NCI-H146 treated with DMSO at 0.1 percent for 48 hours (cell line): ENCODE results near the gene SNAP47.
"Not testable (repeated sequence)": the region's sequence is repeated elsewhere in the genome, so short reads cannot be mapped to it uniquely, and the experiment has no call there.

Experiments
- DNase-seq: peaks from one replicate; lab custom pipeline; 2025; ENCODE audit not compliant: unreplicated experiment; lab: John Stamatoyannopoulos, UW

SNAP47 gene

GRCh38 chr1:227734856-227735538 is at the start of gene SNAP47, which contains the start of gene JMJD4:
Gene SNAP47 (plus strand): TSS chr1:227735435. CDS start chr1:227747737, 12,302 bp downstream.
Gene JMJD4 (minus strand): TSS chr1:227735302. CDS start chr1:227735273, 29 bp downstream.
- peak; percentile 82 for DNase-seq

- DNase-seq, result no peak
Measured at GRCh38 chr1:227685807-227686206, 49.4 kb upstream of the SNAP47 start.

GRCh38 chr1:227697321-227697864 is 37.8 kb upstream of the SNAP47 start:
- DNase-seq, result no peak

- DNase-seq, result not testable (repeated sequence)
Measured at GRCh38 chr1:227701631-227702030, 33.6 kb upstream of the SNAP47 start.

- DNase-seq, result no peak
Measured at GRCh38 chr1:227707846-227708245, 27.4 kb upstream of the SNAP47 start.

- no peak for DNase-seq
Measured at GRCh38 chr1:227709451-227709850, 25.8 kb upstream of the SNAP47 start.

GRCh38 chr1:227710474-227710873 is 24.8 kb upstream of the SNAP47 start:
- DNase-seq, result not testable (repeated sequence)

- DNase-seq, result no peak
Measured at GRCh38 chr1:227712648-227713047, 22.6 kb upstream of the SNAP47 start.

GRCh38 chr1:227718932-227719331 is 16.3 kb upstream of the SNAP47 start:
- no peak for DNase-seq

GRCh38 chr1:227723474-227723873 is 11.8 kb upstream of the SNAP47 start:
- no peak for DNase-seq

- DNase-seq, result no peak
Measured at GRCh38 chr1:227725046-227725445, 10.2 kb upstream of the SNAP47 start.

GRCh38 chr1:227726318-227726717 is 8.9 kb upstream of the SNAP47 start:
- no peak for DNase-seq

- no peak for DNase-seq
Measured at GRCh38 chr1:227726924-227727599, 8.2 kb upstream of the SNAP47 start.

- DNase-seq, result peak; percentile 61
Measured at GRCh38 chr1:227728059-227728891, 7.0 kb upstream of the SNAP47 start.

- no peak for DNase-seq
Measured at GRCh38 chr1:227728892-227729143, 6.4 kb upstream of the SNAP47 start.

GRCh38 chr1:227729144-227729880 is 5.9 kb upstream of the SNAP47 start:
- DNase-seq, result no peak

GRCh38 chr1:227729881-227730629 is 5.2 kb upstream of the SNAP47 start:
- no peak for DNase-seq

- DNase-seq, result no peak
Measured at GRCh38 chr1:227730630-227731151, 4.5 kb upstream of the SNAP47 start.

GRCh38 chr1:227731241-227731677 is 4.0 kb upstream of the SNAP47 start:
- no peak for DNase-seq
